HepG2 (cell line): Measurements from ENCODE around the gene TMEM134. TPM values are rescaled to one million over a fixed set of nuclear protein-coding genes. Genes with fewer than 3 reads are reported as not detected.
A peak's percentile ranks its signal among the peaks of the same experiment; 100 is the strongest.

Experiments used
- ATAC-seq: fragments of 200-7000 bp; cut with Tn5 transposase; 3 replicates; pipeline ENCODE4 v1.9.1; 2020; ENCODE audit warnings: mild to moderate bottlenecking, moderate library complexity
- BruUV-seq: library from RNA; stranded (reverse); fragments of 400-500 nt; replicated peaks from 2 replicates; lab custom pipeline; 2021; lab: Mats Ljungman, UMichigan
- CTCF ChIA-PET: fragments of 300-600 bp; formaldehyde crosslinking; extraction: SDS; loops from one replicate; lab custom pipeline; 2021; ENCODE audit warnings: low total read pairs, inconsistent platforms, low intra/inter-chr PET ratio; lab: Yijun Ruan, JAX
- POLR2A ChIA-PET: fragments of 350-600 bp; sonication (Branson Sonifier 250); formaldehyde crosslinking; loops from one replicate; lab custom pipeline; 2020; ENCODE audit warnings: antibody characterized with exemption, inconsistent platforms; lab: Yijun Ruan, JAX
- DNase-seq: peaks from one replicate; pipeline ENCODE4 v3.0.0-alpha.2; 2015; ENCODE audit warnings: low spot score
- FAIRE-seq: peaks from 3 replicates; lab custom pipeline; 2011; peaks lifted over from hg19 to GRCh38; lab: Jason Lieb, UNC
- H2AFZ ChIP-seq: one replicate; pipeline ENCODE4 v1.6.1; 2011; ENCODE audit warnings: low read length, inconsistent platforms
- H3K27ac ChIP-seq: fragments of 300-600 bp; 3 replicates; pipeline ENCODE4 v1.8.0; 2011; ENCODE audit warnings: mixed run types, mild to moderate bottlenecking, mixed read lengths, low read length, inconsistent platforms; ENCODE audit not compliant: insufficient read depth; ENCODE audit errors: extremely low read length
- H3K27me3 ChIP-seq, 2 experiments: fragments of 200-600 bp in 1 of 2; 2 replicates in 1 of 2; 3 replicates in 1 of 2; pipeline versions ENCODE4 v1.6.0 to v1.8.0; 2011; ENCODE audit warnings: low read length in 2 of 2, mild to moderate bottlenecking in 2 of 2, moderate library complexity in 2 of 2, inconsistent platforms in 1 of 2; ENCODE audit not compliant: insufficient read depth in 2 of 2, control insufficient read depth in 1 of 2
- H3K36me3 ChIP-seq, 2 experiments: fragments of 200-600 bp in 1 of 2; replicated peaks in 1 of 2; 2 replicates in 1 of 2; 3 replicates in 1 of 2; pipeline versions ENCODE4 v1.5.1 to v1.8.0; 2011; ENCODE audit warnings: low read length in 2 of 2, inconsistent platforms in 1 of 2; ENCODE audit not compliant: insufficient read depth in 2 of 2, control insufficient read depth in 1 of 2
- H3K4me1 ChIP-seq: 2 replicates; pipeline ENCODE4 v1.5.1; 2012; ENCODE audit warnings: low read length, inconsistent platforms; ENCODE audit not compliant: insufficient read depth
- H3K4me2 ChIP-seq: 2 replicates; pipeline ENCODE4 v1.6.0; 2011; ENCODE audit warnings: low read depth, low read length, inconsistent platforms
- H3K4me3 ChIP-seq, 3 experiments: fragments of 200-600 bp in 1 of 3; sonication (generic), shearing (Covaris generic) in 1 of 3; replicated peaks in 1 of 3; 2 replicates each; pipeline ENCODE4 v1.5.1; 2011 to 2016; ENCODE audit warnings: low read length in 3 of 3, inconsistent platforms in 2 of 3, low read depth in 2 of 3, mild to moderate bottlenecking in 2 of 3, control low read depth in 1 of 3, mixed read lengths in 1 of 3; ENCODE audit not compliant: insufficient read depth in 1 of 3
- H3K79me2 ChIP-seq: one replicate; pipeline ENCODE4 v1.6.1; 2011; ENCODE audit warnings: low read length, inconsistent platforms; ENCODE audit not compliant: insufficient read depth
- H3K9ac ChIP-seq: 2 replicates; pipeline ENCODE4 v1.6.0; 2011; ENCODE audit warnings: mild to moderate bottlenecking, low read depth, low read length, inconsistent platforms; ENCODE audit not compliant: insufficient read depth
- H3K9me3 ChIP-seq: 2 replicates; pipeline ENCODE4 v1.5.1; 2012; ENCODE audit warnings: mild to moderate bottlenecking, low read length
- H4K20me1 ChIP-seq: 2 replicates; pipeline ENCODE4 v1.6.0; 2011; ENCODE audit warnings: inconsistent platforms, mild to moderate bottlenecking, low read length, moderate library complexity; ENCODE audit not compliant: insufficient read depth
- AKAP8 ChIP-seq: sonication (generic); formaldehyde crosslinking; IDR thresholded peaks from 2 replicates; pipeline ENCODE4 v1.5.1; 2020; ENCODE audit warnings: mild to moderate bottlenecking, missing genetic modification reagents
- CEBPG ChIP-seq: IDR thresholded peaks from 2 replicates; pipeline ENCODE4 v1.6.1; 2016
- ELF3 ChIP-seq: IDR thresholded peaks from 2 replicates; pipeline ENCODE4 v1.6.1; 2016; ENCODE audit warnings: missing genetic modification reagents, missing compliant biosample characterization
- EP300 ChIP-seq, 3 experiments: sonication (generic) in 1 of 3; formaldehyde crosslinking in 1 of 3; IDR thresholded peaks; 2 replicates each; pipeline versions ENCODE4 v1.5.1 to v1.6.1; 2011 to 2020; ENCODE audit warnings: low read depth in 2 of 3, low read length in 2 of 3, borderline replicate concordance in 1 of 3, improper control_type of control experiment in 1 of 3, mild to moderate bottlenecking in 1 of 3, missing genetic modification reagents in 1 of 3, moderate library complexity in 1 of 3
- FOSL2 ChIP-seq: sonication (generic); formaldehyde crosslinking; IDR thresholded peaks from 2 replicates; pipeline ENCODE4 v1.4.0; 2020; ENCODE audit warnings: missing genetic modification reagents
- ISX ChIP-seq: sonication (generic); formaldehyde crosslinking; conservative IDR thresholded peaks from 2 replicates; pipeline ENCODE4 v1.5.0; 2020; ENCODE audit warnings: missing genetic modification reagents
- SRY ChIP-seq: sonication (generic); formaldehyde crosslinking; IDR thresholded peaks from 2 replicates; pipeline ENCODE4 v1.8.0; 2022; ENCODE audit warnings: mild to moderate bottlenecking, missing genetic modification reagents
- ZFP62 ChIP-seq: sonication (generic); formaldehyde crosslinking; IDR thresholded peaks from 2 replicates; pipeline ENCODE4 v1.4.0; 2020; ENCODE audit warnings: missing genetic modification reagents
- ZNF264 ChIP-seq: sonication (generic); formaldehyde crosslinking; IDR thresholded peaks from 2 replicates; pipeline ENCODE4 v1.4.0; 2020; ENCODE audit warnings: missing genetic modification reagents
- WGBS: methylation state at CpG from one replicate; pipeline ENCODE4 v1.1.6; 2017; ENCODE audit warnings: low lambda C conversion rate; 5-methylcytosine and 5-hydroxymethylcytosine counted together
- in situ Hi-C: cut with HindIII; loops from 2 replicates; pipeline ENCODE4 v1.10.0; 2017; ENCODE audit warnings: low pct_unique_long_range_greater_than_20kb; ENCODE audit not compliant: extremely low pct_ligation_motif_present
- intact Hi-C: fragments of 100-400 bp; cut with micrococcal nuclease; formaldehyde crosslinking; loops from one replicate; pipeline ENCODE4 v1.10.0; 2022; ENCODE audit not compliant: unreplicated experiment
- polyA plus RNA-seq, 8 experiments: library from polyadenylated mRNA; depleted of rRNA in 3 of 8; stranded (reverse) in 7 of 8; unstranded in 1 of 8; fragments of >200 nt; fragmentation: Illumina TruSeq in 4 of 8; extraction: Trizol in 4 of 8; gene quantifications; 2 replicates each; pipeline versions ENCODE4 v1.2.1 to v1.2.3, GENCODE V29; 2011 to 2016; ENCODE audit warnings: low read depth in 4 of 8, missing spikeins in 1 of 8, mixed read lengths in 1 of 8; ENCODE audit not compliant: insufficient read depth in 1 of 8
- total RNA-seq, 5 experiments: library from RNA; depleted of rRNA; stranded (reverse); fragments of >200 nt; fragmentation: Illumina TruSeq; extraction: Trizol; gene quantifications; 2 replicates each; pipeline ENCODE4 v1.2.3, GENCODE V29; 2016; ENCODE audit warnings: low read depth in 1 of 5
- TF ChIP-seq, protein P1 (sequence below): IDR thresholded peaks from 2 replicates; pipeline ENCODE4 v1.6.1; 2018; ENCODE audit warnings: missing genetic modification reagents, mild to moderate bottlenecking, missing compliant biosample characterization
- TF ChIP-seq, protein P2 (sequence below): sonication (generic); formaldehyde crosslinking; IDR thresholded peaks from 2 replicates; pipeline ENCODE4 v1.4.0; 2020; ENCODE audit warnings: missing genetic modification reagents

TMEM134 gene
- total and polyA plus RNA-seq, 2 of the 13 experiments (the other 11 are each of a cell fraction or from before 2014, with no cell fraction given), result 6.9 to 26.9 TPM

DNA sequence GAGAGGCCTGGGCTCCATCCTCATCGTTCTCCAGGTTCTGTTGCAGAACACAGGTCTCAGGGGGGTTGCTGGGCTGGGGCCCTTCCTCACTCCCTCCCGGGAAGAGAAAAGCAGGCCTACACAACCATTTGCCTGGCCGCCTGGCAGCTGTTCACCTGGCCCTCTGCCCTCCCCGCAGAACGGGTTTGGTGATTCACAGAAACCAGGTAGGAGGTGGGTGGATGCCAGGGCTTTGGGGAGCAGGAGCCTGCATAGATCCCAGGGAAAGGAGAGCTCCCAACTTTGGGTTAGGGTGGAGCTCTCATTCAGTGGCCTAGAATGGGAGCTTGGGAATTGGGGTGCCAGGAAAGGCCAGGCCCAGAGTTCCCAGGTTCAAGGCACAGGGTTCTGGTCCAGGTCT is 995 bp downstream of the TMEM134 start:
- CTCF ChIA-PET, result no interaction called here
- Histone ChIP-seq H3K36me3 (no peaks in the 10 kb centered on the region), H3K4me3 (peak overlapping the region; percentile 81 to 87 (median 81)), H3K9me3 (no peaks in the 10 kb centered on the region), H3K79me2 (no peaks in the 10 kb centered on the region), H3K4me2 (peak overlapping the region; percentile 97), H2AFZ (no peak overlapping the region), H3K4me1 (peaks cover 67% of the 10 kb centered on the region), H3K27ac (no peak overlapping the region), H3K27me3 (no peaks in the 10 kb centered on the region), H4K20me1 (no peaks in the 10 kb centered on the region), H3K9ac (peak overlapping the region; percentile 71)
- 15% methylated on average over 5 of the region's 5 CpGs for WGBS
- intact Hi-C loops (no loop called here), in situ Hi-C loops (loop anchor here (5.0 kb wide), 1 partner anchor 66 kb away; the partner anchor contains the start of genes PPP1CA and TBC1D10C)
- DNase-seq (no peak), FAIRE-seq (no peak), ATAC-seq (no peak)
- no TSS peak for BruUV-seq
- POLR2A ChIA-PET, result interaction anchor here (1.0 to 2.0 kb wide), 12 partner anchors 8 to 228 kb away, joined by 3 to 22 read pairs (median 4); partner anchors contain the start of genes AIP, POLD4, PPP1CA and PTPRCAP
- TF ChIP-seq ZNF264 (CRISPR knock-in tag) (no peak), ELF3 (CRISPR knock-in tag) (no peak), AKAP8 (no peak), FOSL2 (CRISPR knock-in tag) (0 out of 2 replicates have a peak, but pooled peaks have one; percentile 10), ZFP62 (CRISPR knock-in tag) (no peak), EP300 (IDR thresholded peaks at IDR 0.05; ENCODE audit: low read depth in 2 of 2, low read length in 2 of 2) (no peak), EP300 (CRISPR knock-in tag; IDR thresholded peaks at IDR 0.05; ENCODE audit: borderline replicate concordance) (no peak), SRY (no peak), ISX (CRISPR knock-in tag) (no peak), CEBPG (CRISPR knock-in tag) (no peak)
- TF ChIP-seq, protein P1, sequence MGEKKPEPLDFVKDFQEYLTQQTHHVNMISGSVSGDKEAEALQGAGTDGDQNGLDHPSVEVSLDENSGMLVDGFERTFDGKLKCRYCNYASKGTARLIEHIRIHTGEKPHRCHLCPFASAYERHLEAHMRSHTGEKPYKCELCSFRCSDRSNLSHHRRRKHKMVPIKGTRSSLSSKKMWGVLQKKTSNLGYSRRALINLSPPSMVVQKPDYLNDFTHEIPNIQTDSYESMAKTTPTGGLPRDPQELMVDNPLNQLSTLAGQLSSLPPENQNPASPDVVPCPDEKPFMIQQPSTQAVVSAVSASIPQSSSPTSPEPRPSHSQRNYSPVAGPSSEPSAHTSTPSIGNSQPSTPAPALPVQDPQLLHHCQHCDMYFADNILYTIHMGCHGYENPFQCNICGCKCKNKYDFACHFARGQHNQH (CRISPR knock-in tag), result 0 out of 2 replicates have a peak, but pooled peaks have one; percentile 6
- TF ChIP-seq, protein P2, sequence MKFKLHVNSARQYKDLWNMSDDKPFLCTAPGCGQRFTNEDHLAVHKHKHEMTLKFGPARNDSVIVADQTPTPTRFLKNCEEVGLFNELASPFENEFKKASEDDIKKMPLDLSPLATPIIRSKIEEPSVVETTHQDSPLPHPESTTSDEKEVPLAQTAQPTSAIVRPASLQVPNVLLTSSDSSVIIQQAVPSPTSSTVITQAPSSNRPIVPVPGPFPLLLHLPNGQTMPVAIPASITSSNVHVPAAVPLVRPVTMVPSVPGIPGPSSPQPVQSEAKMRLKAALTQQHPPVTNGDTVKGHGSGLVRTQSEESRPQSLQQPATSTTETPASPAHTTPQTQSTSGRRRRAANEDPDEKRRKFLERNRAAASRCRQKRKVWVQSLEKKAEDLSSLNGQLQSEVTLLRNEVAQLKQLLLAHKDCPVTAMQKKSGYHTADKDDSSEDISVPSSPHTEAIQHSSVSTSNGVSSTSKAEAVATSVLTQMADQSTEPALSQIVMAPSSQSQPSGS (CRISPR knock-in tag), result no peak
